B cell (primary cell): ENCODE results near the gene MEOX2. TPM values are rescaled to one million over a fixed set of nuclear protein-coding genes. Genes with fewer than 3 reads are reported as not detected.

ENCODE experiments used
- ATAC-seq: fragments of 200-7000 bp; cut with Tn5 transposase; one replicate; pipeline ENCODE4 v1.10.0; 2021; ENCODE audit warnings: low read depth, mild to moderate bottlenecking, moderate number of reproducible peaks, moderate library complexity
- CTCF ChIA-PET: fragments of 350-600 bp; sonication (Branson Sonifier 250); formaldehyde crosslinking; loops from one replicate; lab custom pipeline; 2021; ENCODE audit warnings: antibody characterized with exemption, inconsistent platforms; lab: Charles Lee
- POLR2A ChIA-PET: fragments of 350-600 bp; sonication (Branson Sonifier 250); formaldehyde crosslinking; loops from one replicate; lab custom pipeline; 2021; ENCODE audit warnings: antibody characterized with exemption; lab: Charles Lee
- DNase-seq: peaks from one replicate; pipeline ENCODE4 v3.0.0; 2013
- H2AFZ ChIP-seq: 2 replicates; pipeline ENCODE4 v1.6.1; 2012; ENCODE audit warnings: mild to moderate bottlenecking, low read depth, low read length; ENCODE audit not compliant: insufficient read depth, poor library complexity, severe bottlenecking
- H3K27ac ChIP-seq, 2 donors: 1 replicate in 1 of 2; 2 replicates in 1 of 2; pipeline ENCODE4 v1.5.1; 2012 to 2013; ENCODE audit warnings: low read length in 2 of 2, mild to moderate bottlenecking in 2 of 2, moderate library complexity in 1 of 2
- H3K27me3 ChIP-seq, 4 experiments: fragments of 200-600 bp in 1 of 4; sonication (generic) in 1 of 4; replicated peaks in 1 of 4; 1 replicate in 2 of 4; 2 replicates in 2 of 4; pipeline versions ENCODE4 v1.6.1 to v1.7.0; 2013 to 2016; ENCODE audit warnings: low read length in 3 of 4, mild to moderate bottlenecking in 2 of 4, mixed read lengths in 1 of 4, moderate library complexity in 1 of 4; ENCODE audit not compliant: insufficient read depth in 4 of 4, control insufficient read depth in 3 of 4; ENCODE audit errors: control extremely low read depth in 1 of 4
- H3K36me3 ChIP-seq, 2 experiments: replicated peaks in 1 of 2; 1 replicate in 1 of 2; 2 replicates in 1 of 2; pipeline versions ENCODE4 v1.6.1 to v1.7.1; 2013; ENCODE audit warnings: low read length in 1 of 2; ENCODE audit not compliant: insufficient read depth in 2 of 2, control insufficient read depth in 1 of 2; ENCODE audit errors: control extremely low read depth in 1 of 2, extremely low read depth in 1 of 2
- H3K4me1 ChIP-seq, 2 donors: fragments of 200-600 bp in 1 of 2; sonication (generic) in 1 of 2; 1 replicate in 1 of 2; 2 replicates in 1 of 2; pipeline versions ENCODE4 v1.5.1 to v1.6.1; 2013 to 2017; ENCODE audit warnings: low read length in 2 of 2; ENCODE audit not compliant: control insufficient read depth in 2 of 2, insufficient read depth in 2 of 2
- H3K4me2 ChIP-seq: replicated peaks from 2 replicates; pipeline ENCODE3; 2012; ENCODE audit warnings: mild to moderate bottlenecking, low read depth, low read length; ENCODE audit not compliant: poor library complexity, severe bottlenecking
- H3K4me3 ChIP-seq, 5 experiments: fragments of 200-600 bp in 1 of 5; sonication (generic) in 1 of 5; 1 replicate in 3 of 5; 2 replicates in 2 of 5; pipeline versions ENCODE4 v1.5.1 to v1.7.0; 2011 to 2016; ENCODE audit warnings: low read length in 4 of 5, mild to moderate bottlenecking in 4 of 5, low read depth in 2 of 5, control low read depth in 1 of 5, moderate library complexity in 1 of 5; ENCODE audit not compliant: insufficient read depth in 1 of 5; ENCODE audit errors: control extremely low read depth in 1 of 5, extremely low read depth in 1 of 5
- H3K79me2 ChIP-seq: fragments of 200-600 bp; sonication (generic); one replicate; pipeline ENCODE4 v1.6.0; 2016; ENCODE audit warnings: low read length; ENCODE audit not compliant: control insufficient read depth, insufficient read depth
- H3K9ac ChIP-seq: fragments of 200-600 bp; sonication (generic); 2 replicates; pipeline ENCODE4 v1.6.1; 2017; ENCODE audit warnings: mild to moderate bottlenecking, low read length, moderate library complexity
- H3K9me3 ChIP-seq, 3 donors: one replicate each; pipeline versions ENCODE4 v1.6.1 to v1.7.1; 2013; ENCODE audit warnings: low read length in 2 of 3; ENCODE audit not compliant: control insufficient read depth in 2 of 3, insufficient read depth in 1 of 3; ENCODE audit errors: control extremely low read depth in 1 of 3
- H4K20me1 ChIP-seq: 2 replicates; pipeline ENCODE4 v1.6.0; 2012; ENCODE audit warnings: mild to moderate bottlenecking, low read length; ENCODE audit not compliant: insufficient read depth, control insufficient read depth, poor library complexity, severe bottlenecking
- H3K27ac Mint-ChIP-seq: one replicate; pipeline ENCODE4 v1.8.0; 2021; ENCODE audit warnings: mixed read lengths
- H3K27me3 Mint-ChIP-seq: one replicate; pipeline ENCODE4 v1.8.0; 2021; ENCODE audit warnings: mixed read lengths
- H3K4me1 Mint-ChIP-seq: one replicate; pipeline ENCODE4 v1.8.0; 2021; ENCODE audit warnings: mixed read lengths
- H3K4me3 Mint-ChIP-seq: one replicate; pipeline ENCODE4 v1.8.0; 2021; ENCODE audit warnings: mixed read lengths
- H3K9me3 Mint-ChIP-seq: one replicate; pipeline ENCODE4 v1.8.0; 2022; ENCODE audit warnings: mixed read lengths; ENCODE audit not compliant: insufficient read depth
- CTCF ChIP-seq: fragments of 200-600 bp; IDR thresholded peaks from one replicate; pipeline ENCODE4 v1.8.0; 2022; ENCODE audit warnings: antibody characterized with exemption, mild to moderate bottlenecking
- EZH2 ChIP-seq: IDR thresholded peaks from 2 replicates; pipeline ENCODE4 v1.6.1; 2012; ENCODE audit warnings: borderline replicate concordance, low read depth, mild to moderate bottlenecking, moderate library complexity, low read length; ENCODE audit not compliant: insufficient read depth, poor library complexity, severe bottlenecking
- whole genome bisulfite sequencing: methylation state at CpG from one replicate; pipeline ENCODE4 v1.1.5; 2013; ENCODE audit warnings: missing lambda C conversion rate; ENCODE audit not compliant: insufficient coverage; 5-methylcytosine and 5-hydroxymethylcytosine counted together
- intact Hi-C: fragments of 100-400 bp; cut with micrococcal nuclease; formaldehyde crosslinking; loops from one replicate; pipeline ENCODE4 v1.10.0; 2022
- polyA plus RNA-seq: library from polyadenylated mRNA; depleted of rRNA; stranded (reverse); fragments of >200 nt; gene quantifications from 2 replicates; pipeline ENCODE4 v1.2.3, GENCODE V29; 2012
- total RNA-seq, 2 donors: library from RNA; stranded (reverse); fragments of 120-200 nt in 1 of 2; gene quantifications; 1 replicate in 1 of 2; 2 replicates in 1 of 2; pipeline versions ENCODE4 v1.2.3 to v1.2.4, GENCODE V29; 2013 to 2022

The MEOX2 gene
- total and polyA plus RNA-seq, 2 donors (not counting 1 experiment from before 2014, with no cell fraction given) = not detected

GRCh38 chr7:15720849-15721471, 34.5 kb upstream of the MEOX2 start:
- DNase-seq (no peak), ATAC-seq (no peak)
- Mint-ChIP-seq H3K9me3 (no peaks in the 10 kb centered on the region), H3K27me3 (no peaks in the 10 kb centered on the region), H3K27ac (no peak overlapping the region), H3K4me1 (no peaks in the 10 kb centered on the region), H3K4me3 (no peak overlapping the region)
- intact Hi-C loops = no loop called here
- Histone ChIP-seq H3K27ac (no peak overlapping the region), H3K9ac (no peak overlapping the region), H2AFZ (no peak overlapping the region), H4K20me1 (no peaks in the 10 kb centered on the region), H3K4me1 (no peaks in the 10 kb centered on the region), H3K4me2 (no peak overlapping the region), H3K79me2 (no peaks in the 10 kb centered on the region), H3K36me3 (no peaks in the 10 kb centered on the region), H3K9me3 (peaks cover 0 to 2% (median 0%) of the 10 kb centered on the region in 3 donors), H3K4me3 (no peak overlapping the region), H3K27me3 (no peaks in the 10 kb centered on the region)
- ChIA-PET CTCF (no interaction called here), POLR2A (no interaction called here)
- no CpG with 5 or more reads among the region's 5 CpGs for WGBS
- TF ChIP-seq CTCF (peak; percentile 35), EZH2 (no peak)

GRCh38 chr7:15719311-15719710, 32.8 kb upstream of the MEOX2 start:
- no peak overlapping the region for H3K4me2 ChIP-seq
- no peak overlapping the region for H3K4me3 ChIP-seq
- no peaks in the 10 kb centered on the region for H3K4me1 ChIP-seq
- H3K9me3 Mint-ChIP-seq = peaks cover 2% of the 10 kb centered on the region
- peaks cover 0 to 2% (median 0%) of the 10 kb centered on the region in 3 donors for H3K9me3 ChIP-seq
- intact Hi-C loops = no loop called here
- no peaks in the 10 kb centered on the region for H3K27me3 ChIP-seq
- no peaks in the 10 kb centered on the region for H3K36me3 ChIP-seq
- H4K20me1 ChIP-seq = no peaks in the 10 kb centered on the region
- H3K27ac ChIP-seq = no peak overlapping the region
- H3K27me3 Mint-ChIP-seq = no peaks in the 10 kb centered on the region
- ChIA-PET CTCF (no interaction called here), POLR2A (no interaction called here)
- H3K79me2 ChIP-seq = no peaks in the 10 kb centered on the region
- H3K4me3 Mint-ChIP-seq = no peak overlapping the region
- TF ChIP-seq EZH2 = no peak
- TF ChIP-seq CTCF = no peak
- no peaks in the 10 kb centered on the region for H3K4me1 Mint-ChIP-seq
- DNase-seq (no peak), ATAC-seq (no peak)
- no peak overlapping the region for H2AFZ ChIP-seq
- H3K9ac ChIP-seq = no peak overlapping the region
- no CpG with 5 or more reads among the region's 1 CpG for WGBS
- no peak overlapping the region for H3K27ac Mint-ChIP-seq
